Retinal pigment epithelial cell (primary cell): ENCODE data around the gene ABCG4.
A peak's percentile ranks its signal among the peaks of the same experiment; 100 is the strongest.
"Not testable (repeated sequence)": the region's sequence is repeated elsewhere in the genome, so short reads cannot be mapped to it uniquely, and the experiment has no call there.

Experiments
- DNase-seq: peaks from one replicate; pipeline ENCODE4 v3.0.0-alpha.2; 2010; ENCODE audit warnings: low read depth
- H3K4me3 ChIP-seq: 2 replicates; pipeline ENCODE4 v1.5.1; 2011; ENCODE audit warnings: mild to moderate bottlenecking, low read length, control low read depth, moderate library complexity
- TF ChIP-seq, protein P1 (sequence below): conservative IDR thresholded peaks from 2 replicates; pipeline ENCODE4 v1.5.1; 2011; ENCODE audit warnings: low read depth, low read length, control low read depth, inconsistent platforms

Gene ABCG4

DNA sequence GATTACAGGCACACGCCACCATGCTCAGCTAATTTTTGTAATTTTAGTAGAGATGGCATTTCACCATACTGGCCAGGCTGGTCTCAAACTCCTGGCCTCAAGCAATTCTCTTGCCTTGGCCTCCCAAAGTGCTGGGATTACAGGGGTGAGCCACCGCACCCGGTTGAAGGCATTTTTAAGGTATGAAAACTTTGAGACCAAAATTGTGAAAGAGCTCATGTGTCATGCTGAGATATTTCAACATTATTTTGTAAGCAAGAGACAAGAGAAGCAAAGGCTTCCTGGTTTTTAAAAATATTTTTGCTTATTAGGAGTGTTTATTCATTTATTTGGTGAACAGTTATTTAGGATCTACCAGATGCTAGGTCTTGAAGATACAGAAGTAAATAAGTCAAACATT, 43.3 kb downstream of the ABCG4 start:
- H3K4me3 ChIP-seq: no peak overlapping the region
- DNase-seq: no peak
- TF ChIP-seq, protein P1, sequence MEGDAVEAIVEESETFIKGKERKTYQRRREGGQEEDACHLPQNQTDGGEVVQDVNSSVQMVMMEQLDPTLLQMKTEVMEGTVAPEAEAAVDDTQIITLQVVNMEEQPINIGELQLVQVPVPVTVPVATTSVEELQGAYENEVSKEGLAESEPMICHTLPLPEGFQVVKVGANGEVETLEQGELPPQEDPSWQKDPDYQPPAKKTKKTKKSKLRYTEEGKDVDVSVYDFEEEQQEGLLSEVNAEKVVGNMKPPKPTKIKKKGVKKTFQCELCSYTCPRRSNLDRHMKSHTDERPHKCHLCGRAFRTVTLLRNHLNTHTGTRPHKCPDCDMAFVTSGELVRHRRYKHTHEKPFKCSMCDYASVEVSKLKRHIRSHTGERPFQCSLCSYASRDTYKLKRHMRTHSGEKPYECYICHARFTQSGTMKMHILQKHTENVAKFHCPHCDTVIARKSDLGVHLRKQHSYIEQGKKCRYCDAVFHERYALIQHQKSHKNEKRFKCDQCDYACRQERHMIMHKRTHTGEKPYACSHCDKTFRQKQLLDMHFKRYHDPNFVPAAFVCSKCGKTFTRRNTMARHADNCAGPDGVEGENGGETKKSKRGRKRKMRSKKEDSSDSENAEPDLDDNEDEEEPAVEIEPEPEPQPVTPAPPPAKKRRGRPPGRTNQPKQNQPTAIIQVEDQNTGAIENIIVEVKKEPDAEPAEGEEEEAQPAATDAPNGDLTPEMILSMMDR: no peak

DNA sequence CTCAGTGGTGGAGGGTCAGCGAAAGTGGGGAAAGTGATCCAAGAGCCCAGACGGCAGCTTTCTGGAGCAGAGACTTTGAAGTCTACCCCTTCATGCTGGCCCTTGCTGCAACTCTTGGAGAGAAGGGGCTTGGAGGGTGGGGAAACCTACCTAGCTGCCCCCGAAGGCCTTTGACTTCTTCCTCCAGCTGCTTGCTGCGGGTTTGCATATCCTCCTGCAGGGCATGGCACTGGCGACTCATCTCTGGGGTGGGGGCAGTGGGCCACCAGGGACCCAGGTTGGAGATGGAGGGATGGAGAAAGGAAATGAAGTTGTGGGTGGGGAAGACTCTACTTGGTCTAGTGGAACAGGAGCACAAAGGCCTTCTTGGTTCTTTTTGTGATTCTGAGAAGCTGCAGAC, 44.1 kb downstream of the ABCG4 start:
- TF ChIP-seq, protein P1: no peak
- no peak for DNase-seq
- H3K4me3 ChIP-seq: no peak overlapping the region

DNA sequence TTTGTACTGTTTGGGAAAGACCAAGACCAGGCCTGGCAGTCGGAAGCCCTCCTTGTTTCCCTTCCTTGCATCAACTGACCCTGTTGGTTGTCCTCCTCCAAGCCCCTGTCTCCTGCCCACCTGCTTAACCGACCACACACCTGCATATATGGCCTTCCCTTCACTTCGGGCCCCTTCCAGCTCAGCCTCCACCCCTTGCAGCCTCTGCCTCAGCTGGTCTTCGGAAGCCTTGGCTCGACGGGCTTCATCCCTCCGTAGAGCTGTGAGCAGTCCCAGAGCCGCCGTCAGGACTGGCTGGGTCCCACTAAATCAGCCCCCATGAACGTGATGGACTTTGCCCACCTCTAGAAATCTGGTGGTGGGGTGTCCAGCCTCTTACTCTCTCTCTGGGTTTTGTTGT, 44.8 kb downstream of the ABCG4 start:
- no peak overlapping the region for H3K4me3 ChIP-seq
- TF ChIP-seq, protein P1: no peak
- DNase-seq: no peak

DNA sequence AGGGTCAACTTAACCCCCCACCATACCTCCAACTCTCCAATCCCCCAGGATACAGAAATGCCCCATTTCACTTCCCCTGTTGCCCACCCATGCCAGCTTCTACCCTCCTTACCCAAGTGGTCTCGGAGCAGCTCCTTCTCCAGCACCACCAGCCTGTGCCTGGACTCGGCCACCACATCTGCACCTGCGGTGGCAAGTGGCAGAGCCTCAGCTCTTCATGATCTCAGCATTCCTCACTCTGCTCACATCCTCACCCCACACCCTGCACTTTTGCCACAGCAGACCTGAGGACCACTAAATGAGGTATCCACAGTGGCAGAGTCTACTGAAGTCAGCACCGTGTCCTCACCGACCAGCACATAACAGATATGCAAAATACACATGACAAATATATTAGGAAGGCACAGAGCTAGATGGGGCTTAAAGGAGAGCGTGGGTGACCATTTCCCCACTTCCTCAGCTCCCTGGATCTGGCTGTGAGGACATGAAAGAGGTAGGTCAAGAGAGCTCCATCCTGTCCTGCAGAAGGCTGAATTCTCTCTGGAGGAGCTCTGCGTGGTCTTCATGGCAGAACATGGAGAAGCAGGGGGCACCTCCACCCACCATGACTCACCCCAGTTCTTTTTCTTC, 46.1 kb downstream of the ABCG4 start:
- no peak overlapping the region for H3K4me3 ChIP-seq
- TF ChIP-seq, protein P1: no peak
- no peak for DNase-seq

DNA sequence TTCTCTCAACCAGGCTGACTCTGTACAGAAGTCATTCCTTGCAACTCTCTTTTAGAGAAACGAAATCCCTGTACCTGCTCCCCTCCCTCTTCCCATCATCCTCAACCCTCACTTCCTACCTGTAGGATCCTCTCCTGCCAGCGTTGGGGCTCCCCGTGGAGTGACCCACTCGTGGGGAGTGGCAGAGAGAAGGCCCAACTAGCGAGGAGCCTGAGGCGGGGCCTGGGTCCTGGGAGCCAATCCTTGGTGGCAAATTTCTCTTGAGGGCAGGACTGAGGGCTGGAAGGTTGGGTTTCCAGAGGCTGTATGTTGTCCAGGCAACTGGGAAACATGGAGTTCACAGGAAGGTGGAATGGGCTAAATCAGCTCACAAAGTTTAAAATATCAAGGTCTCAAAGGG, 46.8 kb downstream of the ABCG4 start:
- DNase-seq: no peak
- TF ChIP-seq, protein P1: no peak
- no peak overlapping the region for H3K4me3 ChIP-seq

DNA sequence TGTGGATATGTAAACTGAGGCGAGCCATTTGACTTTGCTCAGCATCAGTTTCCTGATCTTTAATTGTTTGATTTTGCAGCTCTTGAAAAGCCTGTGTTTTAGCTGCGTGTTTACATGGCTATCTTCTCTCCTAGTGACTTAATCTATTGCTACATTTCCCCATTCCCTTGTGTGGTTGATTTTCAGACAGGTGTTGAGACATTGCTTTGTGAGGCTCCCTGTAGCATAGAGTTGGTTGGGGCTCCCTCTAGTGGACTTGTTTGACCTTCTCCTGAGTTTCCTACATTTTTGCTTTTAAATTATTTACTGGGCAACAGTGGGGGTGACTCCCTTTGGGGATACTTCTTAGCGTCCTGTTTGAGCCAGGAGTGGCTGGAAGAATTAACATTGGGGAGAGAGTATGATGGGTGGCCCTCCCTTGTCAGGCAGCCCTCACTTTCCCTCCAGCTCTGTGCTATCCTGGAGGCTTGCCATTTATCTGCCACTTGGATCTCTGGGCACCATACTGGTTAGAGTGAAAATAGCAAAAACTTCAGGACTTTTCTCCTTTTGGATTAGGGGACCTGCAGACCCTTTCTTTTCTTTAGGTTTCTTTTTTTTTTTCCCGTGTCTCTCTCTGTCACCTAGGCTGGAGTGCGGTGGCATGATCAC, 48.1 kb downstream of the ABCG4 start:
- H3K4me3 ChIP-seq: no peak overlapping the region
- DNase-seq: peak; percentile 44
- TF ChIP-seq, protein P1: peak; percentile 85

DNA sequence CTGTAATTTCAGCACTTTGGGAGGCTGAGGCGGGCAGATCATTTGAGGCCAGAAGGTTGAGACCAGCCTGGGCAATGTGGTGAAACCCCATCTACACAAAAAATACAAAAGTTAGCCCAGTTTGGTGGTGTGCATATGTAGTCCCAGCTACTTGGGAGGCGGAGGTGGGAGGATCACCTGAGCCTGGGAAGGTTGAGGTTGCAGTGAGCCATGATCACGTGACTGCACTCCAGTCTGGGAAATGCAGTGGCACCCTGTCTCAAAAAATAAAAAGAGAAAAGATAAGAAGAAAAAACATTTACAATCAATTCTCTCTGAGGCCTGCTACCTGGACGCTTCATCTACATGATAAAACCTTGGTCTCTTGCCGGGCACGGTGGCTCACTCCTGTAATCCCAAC, 50.1 kb downstream of the ABCG4 start:
- H3K4me3 ChIP-seq: no peak overlapping the region
- DNase-seq: no peak
- TF ChIP-seq, protein P1: no peak

DNA sequence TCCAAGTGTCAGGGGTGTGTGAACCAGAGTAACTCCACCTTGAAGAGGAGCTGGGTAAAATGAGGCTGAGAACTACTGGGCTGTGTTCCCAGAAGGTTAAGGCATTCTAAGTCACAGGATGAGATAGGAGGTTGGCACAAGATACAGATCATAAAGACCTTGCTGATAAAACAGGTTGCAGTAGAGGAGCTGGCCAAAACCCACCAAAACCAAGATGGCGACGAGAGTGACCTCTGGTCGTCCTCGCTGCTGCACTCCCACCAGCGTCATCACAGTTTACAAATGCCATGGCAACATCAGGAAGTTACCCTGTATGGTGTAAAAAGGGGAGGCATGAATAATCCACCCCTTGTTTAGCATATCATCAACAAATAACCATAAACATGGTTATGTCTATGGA, 52.4 kb downstream of the ABCG4 start:
- H3K4me3 ChIP-seq, DNase-seq: not testable (repeated sequence)
